AG10803 (cell line): ENCODE results near the gene REPS2.

Experiments
- DNase-seq: peaks from one replicate; pipeline ENCODE4 v3.0.0; 2010; ENCODE audit warnings: low read depth
- H3K4me3 ChIP-seq: 2 replicates; pipeline ENCODE4 v1.5.1; 2011; ENCODE audit warnings: mild to moderate bottlenecking, low read length, control low read depth
- CTCF ChIP-seq: conservative IDR thresholded peaks from 2 replicates; pipeline ENCODE4 v1.5.1; 2011; ENCODE audit warnings: mild to moderate bottlenecking, low read length, control low read depth, inconsistent platforms

REPS2 gene

DNA sequence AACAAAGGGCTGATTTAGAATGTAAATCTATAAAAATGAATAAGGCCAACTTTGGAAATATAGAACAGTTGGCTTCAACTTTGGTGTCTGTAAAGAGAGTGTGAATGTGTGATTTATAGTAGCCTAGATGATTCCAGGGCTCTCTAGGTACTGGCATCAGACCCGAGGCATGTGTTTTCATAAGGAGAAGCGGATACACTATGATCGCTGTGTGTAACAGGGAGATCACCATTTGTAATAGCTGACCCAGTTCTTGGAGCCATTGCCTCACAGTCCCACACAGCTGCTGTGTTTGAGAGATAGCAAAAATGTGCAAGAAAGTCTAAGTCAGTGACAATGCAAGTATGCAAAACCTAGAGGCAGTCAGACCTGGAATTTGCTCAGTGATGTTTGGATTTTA lies 135.1 kb downstream of the REPS2 start:
- no peak overlapping the region for H3K4me3 ChIP-seq
- TF ChIP-seq CTCF: no peak
- DNase-seq: peak; percentile 11

- peak; percentile 16 for DNase-seq
- H3K4me3 ChIP-seq: no peak overlapping the region
- TF ChIP-seq CTCF: no peak
Measured at GRCh38 chrX:17081968-17082367, 135.5 kb downstream of the REPS2 start.

DNA sequence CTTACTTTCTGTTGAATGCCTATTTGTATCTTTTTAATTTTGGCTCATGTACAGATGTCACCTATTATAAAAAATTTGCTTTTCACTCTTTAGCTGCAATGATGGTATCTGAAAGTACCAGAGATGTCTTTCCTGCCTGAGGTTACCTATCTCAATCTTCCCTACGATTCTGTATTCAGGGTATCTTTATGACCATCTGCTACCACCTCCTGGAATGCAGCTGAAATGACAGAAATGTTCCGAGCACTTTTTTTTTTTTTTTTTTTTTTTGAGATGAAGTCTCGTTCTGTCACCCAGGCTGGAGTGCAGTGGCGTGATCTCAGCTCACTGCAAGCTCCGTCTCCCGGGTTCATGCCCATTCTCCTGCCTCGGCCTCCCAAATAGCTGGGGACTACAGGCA lies 136.4 kb downstream of the REPS2 start:
- peak; percentile 4 for DNase-seq
- H3K4me3 ChIP-seq: no peak overlapping the region
- TF ChIP-seq CTCF: peak; percentile 29

DNA sequence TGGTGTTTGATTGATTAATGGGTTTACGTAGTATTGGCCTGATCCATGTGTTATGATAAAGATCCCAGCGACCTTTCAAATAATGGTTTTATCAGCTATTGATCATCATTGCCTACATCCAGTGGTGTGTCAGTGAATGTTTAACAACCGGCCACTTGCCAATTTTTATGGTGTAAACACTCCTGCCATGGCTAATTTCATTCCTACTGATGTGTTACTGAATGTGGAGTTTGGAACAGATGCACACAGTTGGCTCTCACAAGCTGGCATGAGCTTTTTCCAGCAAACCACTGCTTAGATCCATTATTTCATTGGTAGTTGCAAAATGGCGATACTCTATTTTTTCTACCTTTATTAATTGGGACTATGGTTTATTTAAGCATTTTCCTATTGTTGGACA lies 139.9 kb downstream of the REPS2 start:
- TF ChIP-seq CTCF: no peak
- no peak overlapping the region for H3K4me3 ChIP-seq
- DNase-seq: no peak

GRCh38 chrX:17095161-17095560 lies 148.7 kb downstream of the REPS2 start:
- no peak overlapping the region for H3K4me3 ChIP-seq
- DNase-seq: no peak
- no peak for TF ChIP-seq CTCF

GRCh38 chrX:17098516-17099247 lies 152.2 kb downstream of the REPS2 start:
- TF ChIP-seq CTCF: no peak
- H3K4me3 ChIP-seq: no peak overlapping the region
- no peak for DNase-seq

DNA sequence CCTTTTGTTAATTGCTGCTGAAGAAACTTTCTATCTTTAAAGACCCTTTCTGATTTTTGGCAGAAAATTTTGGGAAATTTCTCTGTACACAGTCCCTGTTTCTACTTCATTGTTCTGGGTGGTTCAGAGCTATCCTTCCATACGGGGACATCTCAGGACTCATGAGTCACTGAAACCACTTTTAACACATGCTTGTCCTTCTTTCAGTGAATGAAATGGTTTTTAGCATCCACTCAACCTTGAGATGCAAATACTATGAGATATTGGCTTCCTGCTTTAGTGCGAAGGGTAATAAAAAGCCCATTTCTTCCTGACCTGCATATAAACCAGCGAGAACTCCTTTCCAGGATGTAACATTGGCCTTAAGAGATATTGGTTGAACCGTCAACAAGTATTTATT lies 158.0 kb downstream of the REPS2 start:
- H3K4me3 ChIP-seq: no peak overlapping the region
- no peak for TF ChIP-seq CTCF
- DNase-seq: no peak
